Mesangial cell (primary cell): ENCODE measurements around the gene SLC32A1. TPM values are rescaled to one million over a fixed set of nuclear protein-coding genes. Genes with fewer than 3 reads are reported as not detected.

ENCODE experiments used
- total RNA-seq: library from RNA; depleted of rRNA; stranded (reverse); fragments of >200 nt; gene quantifications from 2 replicates; pipeline ENCODE4 v1.2.3, GENCODE V29; 2015

SLC32A1 gene
- not detected in 2 replicates for total RNA-seq

GRCh38 chr20:38723848-38724625 lies at the start of gene SLC32A1:
Gene SLC32A1, plus strand, starts transcription at chr20:38724486. Its CDS starts 239 bp downstream, at chr20:38724725.

GRCh38 chr20:38748097-38748860 lies 24.0 kb downstream of the SLC32A1 start, which contains the start of gene ACTR5:
Gene ACTR5, plus strand, starts transcription at chr20:38748460. Its CDS starts 19 bp downstream, at chr20:38748479.

Other genes with a start within 250 kb of the SLC32A1 start
- not detected in 2 replicates for gene ADIG, start 143.3 kb upstream of the SLC32A1 start, total RNA-seq
- gene ARHGAP40, start 122.7 kb upstream of the SLC32A1 start, total RNA-seq = 1.5 and 3.0 TPM in 2 replicates
- 5.6 and 7.5 TPM in 2 replicates for gene ACTR5, start 24.0 kb downstream of the SLC32A1 start, total RNA-seq
- under 0.01 TPM in 1 of 2 replicates, not detected in the other for gene PPP1R16B, start 81.2 kb downstream of the SLC32A1 start, total RNA-seq
- 3.7 and 76.1 TPM in 2 replicates for gene FAM83D, start 201.9 kb downstream of the SLC32A1 start, total RNA-seq
- gene DHX35, start 237.9 kb downstream of the SLC32A1 start, total RNA-seq = 5.9 and 7.9 TPM in 2 replicates